ENCODE results near the gene KLRK1.
A peak's percentile ranks its signal among the peaks of the same experiment; 100 is the strongest.

Gene KLRK1

DNA sequence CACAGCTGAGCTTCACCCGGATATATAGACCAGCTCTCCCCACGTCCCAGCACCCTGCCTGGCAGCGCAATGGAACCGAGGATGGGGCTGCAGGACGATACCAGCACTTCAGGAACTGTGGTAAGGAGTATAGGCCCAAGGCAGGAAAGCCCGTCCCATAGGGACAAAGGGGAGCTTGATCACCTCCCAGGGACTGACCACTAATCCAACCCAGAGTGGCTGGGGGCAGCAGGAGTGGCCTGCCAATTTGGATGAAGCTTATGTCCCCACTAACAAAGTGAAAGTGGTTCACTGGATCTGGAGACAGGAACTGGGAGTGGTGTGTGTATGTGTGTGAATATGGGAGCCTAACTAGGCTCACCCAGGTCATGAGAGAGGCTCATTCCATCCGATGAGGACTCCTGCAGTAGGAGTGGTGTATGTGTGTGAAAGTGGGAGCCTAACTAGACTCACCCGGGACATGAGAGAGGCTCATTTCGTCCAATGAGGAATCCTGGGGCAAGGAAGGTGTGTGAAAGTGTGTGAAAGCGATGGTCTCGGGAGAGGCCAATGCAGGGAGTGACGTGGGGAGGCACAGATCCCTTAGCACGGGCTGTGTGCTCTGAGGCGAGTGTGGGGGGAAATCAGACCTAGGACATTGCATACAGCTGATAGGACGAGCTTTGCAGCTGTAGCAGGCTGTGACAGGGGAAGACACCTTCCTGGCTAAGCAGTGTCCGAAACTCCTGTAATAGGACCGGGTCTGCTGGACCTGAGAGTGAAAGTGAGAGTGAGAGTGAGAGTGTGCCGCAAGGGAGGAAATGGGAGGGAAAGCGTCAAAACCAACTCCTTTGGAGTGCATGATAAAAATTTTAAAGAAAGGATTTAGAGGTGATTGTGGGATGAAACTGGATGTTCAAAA lies 25.7 kb downstream of the KLRK1 start:
- H3F3A ChIP-seq (ENCODE audit: insufficient read depth, low read length), result no peaks in the 10 kb centered on the region
- H3K4me3 ChIP-seq (ENCODE audit: low read length), result peak overlapping the region; percentile 66
- H3K9me3 ChIP-seq (replicated peaks; ENCODE audit: insufficient read depth, low read length), result no peaks in the 10 kb centered on the region
- H3K9me2 ChIP-seq (replicated peaks; ENCODE audit: insufficient read depth, low read length), result no peaks in the 10 kb centered on the region
- no peak overlapping the region for H3K27ac ChIP-seq (ENCODE audit: low read length)
- H3K4me2 ChIP-seq (ENCODE audit: low read depth, low read length), result peak overlapping the region; percentile 79
- H3K36me3 ChIP-seq (replicated peaks; ENCODE audit: insufficient read depth, low read length), result no peaks in the 10 kb centered on the region
- 0 out of 2 replicates have a peak, but pooled peaks cover 4% of the 10 kb centered on the region for H3K4me1 ChIP-seq (ENCODE audit: low read length)
- H2AFZ ChIP-seq (ENCODE audit: low read length), result no peak overlapping the region
- H3K27me3 ChIP-seq (replicated peaks; ENCODE audit: insufficient read depth, low read length), result peaks cover 90% of the 10 kb centered on the region
- no peak overlapping the region for H3K9ac ChIP-seq (ENCODE audit: low read length)
- peaks cover 4% of the 10 kb centered on the region for H4K20me1 ChIP-seq (ENCODE audit: insufficient read depth, low read length)
- H3K79me2 ChIP-seq (ENCODE audit: low read length), result no peaks in the 10 kb centered on the region
- DNase-seq, result peak; percentile 51
- TF ChIP-seq EZH2phosphoT487 (IDR thresholded peaks at IDR 0.05; ENCODE audit: low read length) (no peak), EZH2 (optimal IDR thresholded peaks at IDR 0.05; ENCODE audit: low read depth, low read length) (no peak)
- TF ChIP-seq, protein P1, sequence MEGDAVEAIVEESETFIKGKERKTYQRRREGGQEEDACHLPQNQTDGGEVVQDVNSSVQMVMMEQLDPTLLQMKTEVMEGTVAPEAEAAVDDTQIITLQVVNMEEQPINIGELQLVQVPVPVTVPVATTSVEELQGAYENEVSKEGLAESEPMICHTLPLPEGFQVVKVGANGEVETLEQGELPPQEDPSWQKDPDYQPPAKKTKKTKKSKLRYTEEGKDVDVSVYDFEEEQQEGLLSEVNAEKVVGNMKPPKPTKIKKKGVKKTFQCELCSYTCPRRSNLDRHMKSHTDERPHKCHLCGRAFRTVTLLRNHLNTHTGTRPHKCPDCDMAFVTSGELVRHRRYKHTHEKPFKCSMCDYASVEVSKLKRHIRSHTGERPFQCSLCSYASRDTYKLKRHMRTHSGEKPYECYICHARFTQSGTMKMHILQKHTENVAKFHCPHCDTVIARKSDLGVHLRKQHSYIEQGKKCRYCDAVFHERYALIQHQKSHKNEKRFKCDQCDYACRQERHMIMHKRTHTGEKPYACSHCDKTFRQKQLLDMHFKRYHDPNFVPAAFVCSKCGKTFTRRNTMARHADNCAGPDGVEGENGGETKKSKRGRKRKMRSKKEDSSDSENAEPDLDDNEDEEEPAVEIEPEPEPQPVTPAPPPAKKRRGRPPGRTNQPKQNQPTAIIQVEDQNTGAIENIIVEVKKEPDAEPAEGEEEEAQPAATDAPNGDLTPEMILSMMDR (IDR thresholded peaks at IDR 0.05; ENCODE audit: low read length), result no peak

DNA sequence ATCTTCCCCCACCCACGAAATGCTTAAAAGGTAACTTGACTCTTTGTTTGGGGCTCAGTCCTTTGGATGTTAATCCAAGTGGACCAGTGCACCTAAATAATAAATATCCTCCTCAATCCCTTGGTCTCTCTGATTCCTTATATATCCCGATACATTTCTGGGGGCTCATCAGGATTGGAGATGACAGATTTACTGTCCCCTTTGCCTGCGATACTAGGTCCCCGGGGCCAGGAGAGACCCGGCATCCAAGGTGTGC lies 26.3 kb downstream of the KLRK1 start:
- Histone ChIP-seq H3K9ac (ENCODE audit: low read length) (no peak overlapping the region), H3K4me3 (ENCODE audit: low read length) (no peak overlapping the region), H3K9me3 (replicated peaks; ENCODE audit: insufficient read depth, low read length) (no peaks in the 10 kb centered on the region), H3K27ac (ENCODE audit: low read length) (no peak overlapping the region), H3K4me2 (ENCODE audit: low read depth, low read length) (no peak overlapping the region), H3F3A (ENCODE audit: insufficient read depth, low read length) (no peaks in the 10 kb centered on the region), H3K27me3 (replicated peaks; ENCODE audit: insufficient read depth, low read length) (peaks cover 95% of the 10 kb centered on the region), H2AFZ (ENCODE audit: low read length) (no peak overlapping the region), H4K20me1 (ENCODE audit: insufficient read depth, low read length) (peaks cover 4% of the 10 kb centered on the region), H3K4me1 (ENCODE audit: low read length) (0 out of 2 replicates have a peak, but pooled peaks cover 4% of the 10 kb centered on the region), H3K9me2 (replicated peaks; ENCODE audit: insufficient read depth, low read length) (no peaks in the 10 kb centered on the region), H3K79me2 (ENCODE audit: low read length) (no peaks in the 10 kb centered on the region), H3K36me3 (replicated peaks; ENCODE audit: insufficient read depth, low read length) (no peaks in the 10 kb centered on the region)
- TF ChIP-seq EZH2 (optimal IDR thresholded peaks at IDR 0.05; ENCODE audit: low read depth, low read length) (no peak), EZH2phosphoT487 (IDR thresholded peaks at IDR 0.05; ENCODE audit: low read length) (no peak)
- TF ChIP-seq, protein P1 (IDR thresholded peaks at IDR 0.05; ENCODE audit: low read length), result no peak
- DNase-seq, result no peak

DNA sequence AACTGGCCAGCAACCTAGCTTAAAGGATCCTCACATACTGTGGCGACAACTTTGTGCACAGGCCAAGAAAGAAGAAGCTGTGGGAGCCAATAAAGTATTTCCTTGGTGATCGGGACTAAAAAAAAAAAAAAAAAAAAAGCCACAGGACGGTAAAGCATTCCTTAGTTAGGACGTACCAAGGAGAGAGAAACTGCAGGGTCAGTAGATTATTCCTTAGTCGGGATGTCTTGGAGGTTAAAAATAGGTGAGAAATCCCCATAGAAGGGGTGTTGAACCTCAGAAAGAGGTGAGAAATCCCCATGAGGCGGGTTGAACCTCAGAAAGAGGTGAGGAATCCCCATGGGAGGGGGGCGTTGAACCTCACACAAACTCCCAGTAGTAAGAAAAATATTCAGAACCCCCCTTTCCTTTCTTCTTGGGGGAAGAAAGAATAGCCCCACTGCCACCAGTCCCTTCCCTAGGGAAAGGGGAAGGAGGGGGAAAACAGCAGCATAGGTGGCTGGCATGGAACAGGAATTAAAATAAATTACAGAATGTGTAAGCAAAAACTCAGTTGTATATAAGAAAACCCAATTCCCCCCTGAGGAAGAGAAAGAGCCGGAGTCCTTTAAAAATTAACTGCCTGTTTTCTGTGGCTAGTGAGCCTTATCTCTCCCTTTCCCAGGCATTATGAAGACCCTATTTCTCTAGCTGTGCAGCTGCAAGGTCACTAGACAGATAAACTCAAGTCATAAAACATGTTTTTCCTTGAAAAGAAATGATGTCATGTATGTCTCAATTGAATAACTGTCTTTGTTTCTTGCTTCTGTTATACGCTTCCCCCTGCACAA lies 26.8 kb downstream of the KLRK1 start:
- H2AFZ ChIP-seq (ENCODE audit: low read length), result no peak overlapping the region
- no peak overlapping the region for H3K27ac ChIP-seq (ENCODE audit: low read length)

More for the DNA sequence above, 26.8 kb downstream of the KLRK1 start:
- Histone ChIP-seq H3K9me3 (replicated peaks; ENCODE audit: insufficient read depth, low read length) (no peaks in the 10 kb centered on the region), H3K9me2 (replicated peaks; ENCODE audit: insufficient read depth, low read length) (no peaks in the 10 kb centered on the region), H3K27me3 (replicated peaks; ENCODE audit: insufficient read depth, low read length) (peaks cover 94% of the 10 kb centered on the region), H3K36me3 (replicated peaks; ENCODE audit: insufficient read depth, low read length) (no peaks in the 10 kb centered on the region), H3K79me2 (ENCODE audit: low read length) (no peaks in the 10 kb centered on the region), H3K4me3 (ENCODE audit: low read length) (no peak overlapping the region), H3K9ac (ENCODE audit: low read length) (no peak overlapping the region), H3K4me2 (ENCODE audit: low read depth, low read length) (no peak overlapping the region), H3F3A (ENCODE audit: insufficient read depth, low read length) (no peaks in the 10 kb centered on the region), H4K20me1 (ENCODE audit: insufficient read depth, low read length) (peaks cover 4% of the 10 kb centered on the region), H3K4me1 (ENCODE audit: low read length) (0 out of 2 replicates have a peak, but pooled peaks cover 4% of the 10 kb centered on the region)
- TF ChIP-seq EZH2phosphoT487 (IDR thresholded peaks at IDR 0.05; ENCODE audit: low read length), result no peak
- TF ChIP-seq, protein P1 (IDR thresholded peaks at IDR 0.05; ENCODE audit: low read length), result no peak
- no peak for DNase-seq

Measured in MM.1S (cell line).